GM23338 (cell line): ENCODE results near the gene ERICH3. TPM values are rescaled to one million over a fixed set of nuclear protein-coding genes. Genes with fewer than 3 reads are reported as not detected.

Experiments used
- CREB1 ChIP-seq: fragments of 250-450 bp; sonication (Bioruptor Pico); IDR thresholded peaks from 2 replicates; pipeline ENCODE4 v1.5.0; 2020; ENCODE audit warnings: low read depth, mild to moderate bottlenecking, moderate library complexity
- ETS1 ChIP-seq: IDR thresholded peaks from 2 replicates; pipeline ENCODE4 v1.6.1; 2016; ENCODE audit warnings: antibody characterized with exemption
- EZH2 ChIP-seq: fragments of 200-600 bp; sonication (generic); IDR thresholded peaks from one replicate; pipeline ENCODE4 v1.8.0; 2017; ENCODE audit warnings: antibody characterized with exemption, mild to moderate bottlenecking, low read depth; ENCODE audit not compliant: unreplicated experiment
- EZH2phosphoT487 ChIP-seq: fragments of 200-600 bp; sonication (generic); IDR thresholded peaks from one replicate; pipeline ENCODE4 v1.8.1; 2018; ENCODE audit warnings: antibody characterized with exemption; ENCODE audit not compliant: unreplicated experiment
- JUNB ChIP-seq: IDR thresholded peaks from one replicate; pipeline ENCODE4 v1.6.1; 2016; ENCODE audit warnings: antibody characterized with exemption; ENCODE audit not compliant: unreplicated experiment
- NANOG ChIP-seq: IDR thresholded peaks from 2 replicates; pipeline ENCODE4 v1.6.1; 2016; ENCODE audit warnings: antibody characterized with exemption, borderline replicate concordance
- STAT1 ChIP-seq: IDR thresholded peaks from one replicate; pipeline ENCODE4 v1.6.1; 2016; ENCODE audit warnings: antibody characterized with exemption; ENCODE audit not compliant: unreplicated experiment
- ZNF114 ChIP-seq: fragments of 250-450 bp; sonication (Bioruptor Pico); IDR thresholded peaks from 2 replicates; pipeline ENCODE4 v1.5.0; 2020; ENCODE audit warnings: mild to moderate bottlenecking, moderate library complexity
- ZNF331 ChIP-seq: fragments of 250-450 bp; sonication (Bioruptor Pico); IDR thresholded peaks from 2 replicates; pipeline ENCODE4 v1.5.0; 2020; ENCODE audit warnings: low read depth, mild to moderate bottlenecking, moderate library complexity
- polyA plus RNA-seq: library from polyadenylated mRNA; unstranded; fragments of >200 nt; fragmentation: Nextera tagmentation; extraction: Ambion mirVana; gene quantifications from 2 replicates; pipeline ENCODE4 v1.2.1, GENCODE V29; 2016
- total RNA-seq: library from RNA; depleted of rRNA; stranded (reverse); fragments of >200 nt; shearing (Covaris generic); gene quantifications from 2 replicates; pipeline ENCODE4 v1.2.3, GENCODE V29; 2014
- TF ChIP-seq, protein P1 (sequence below), 2 experiments: fragments of 200-600 bp in 1 of 2; sonication (generic) in 1 of 2; conservative IDR thresholded peaks; 2 replicates each; pipeline versions ENCODE4 v1.5.1 to v1.6.1; 2016 to 2017; ENCODE audit warnings: antibody characterized with exemption in 2 of 2, low read depth in 2 of 2, mild to moderate bottlenecking in 2 of 2, moderate library complexity in 1 of 2
- TF ChIP-seq, protein P2 (sequence below): IDR thresholded peaks from one replicate; pipeline ENCODE4 v1.6.1; 2018; ENCODE audit warnings: antibody characterized with exemption; ENCODE audit not compliant: unreplicated experiment

Gene ERICH3
- total and polyA plus RNA-seq, 2 experiments from 2014 or later = not detected

- TF ChIP-seq ETS1 (no peak), NANOG (no peak), EZH2 (no peak), JUNB (no peak), ZNF114 (no peak), CREB1 (CRISPR knock-in tag) (no peak), EZH2phosphoT487 (no peak), STAT1 (no peak), ZNF331 (no peak)
- TF ChIP-seq, protein P1, sequence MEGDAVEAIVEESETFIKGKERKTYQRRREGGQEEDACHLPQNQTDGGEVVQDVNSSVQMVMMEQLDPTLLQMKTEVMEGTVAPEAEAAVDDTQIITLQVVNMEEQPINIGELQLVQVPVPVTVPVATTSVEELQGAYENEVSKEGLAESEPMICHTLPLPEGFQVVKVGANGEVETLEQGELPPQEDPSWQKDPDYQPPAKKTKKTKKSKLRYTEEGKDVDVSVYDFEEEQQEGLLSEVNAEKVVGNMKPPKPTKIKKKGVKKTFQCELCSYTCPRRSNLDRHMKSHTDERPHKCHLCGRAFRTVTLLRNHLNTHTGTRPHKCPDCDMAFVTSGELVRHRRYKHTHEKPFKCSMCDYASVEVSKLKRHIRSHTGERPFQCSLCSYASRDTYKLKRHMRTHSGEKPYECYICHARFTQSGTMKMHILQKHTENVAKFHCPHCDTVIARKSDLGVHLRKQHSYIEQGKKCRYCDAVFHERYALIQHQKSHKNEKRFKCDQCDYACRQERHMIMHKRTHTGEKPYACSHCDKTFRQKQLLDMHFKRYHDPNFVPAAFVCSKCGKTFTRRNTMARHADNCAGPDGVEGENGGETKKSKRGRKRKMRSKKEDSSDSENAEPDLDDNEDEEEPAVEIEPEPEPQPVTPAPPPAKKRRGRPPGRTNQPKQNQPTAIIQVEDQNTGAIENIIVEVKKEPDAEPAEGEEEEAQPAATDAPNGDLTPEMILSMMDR (conservative IDR thresholded peaks at IDR 0.05; ENCODE audit: low read depth in 2 of 2) = no peak
- TF ChIP-seq, protein P2, sequence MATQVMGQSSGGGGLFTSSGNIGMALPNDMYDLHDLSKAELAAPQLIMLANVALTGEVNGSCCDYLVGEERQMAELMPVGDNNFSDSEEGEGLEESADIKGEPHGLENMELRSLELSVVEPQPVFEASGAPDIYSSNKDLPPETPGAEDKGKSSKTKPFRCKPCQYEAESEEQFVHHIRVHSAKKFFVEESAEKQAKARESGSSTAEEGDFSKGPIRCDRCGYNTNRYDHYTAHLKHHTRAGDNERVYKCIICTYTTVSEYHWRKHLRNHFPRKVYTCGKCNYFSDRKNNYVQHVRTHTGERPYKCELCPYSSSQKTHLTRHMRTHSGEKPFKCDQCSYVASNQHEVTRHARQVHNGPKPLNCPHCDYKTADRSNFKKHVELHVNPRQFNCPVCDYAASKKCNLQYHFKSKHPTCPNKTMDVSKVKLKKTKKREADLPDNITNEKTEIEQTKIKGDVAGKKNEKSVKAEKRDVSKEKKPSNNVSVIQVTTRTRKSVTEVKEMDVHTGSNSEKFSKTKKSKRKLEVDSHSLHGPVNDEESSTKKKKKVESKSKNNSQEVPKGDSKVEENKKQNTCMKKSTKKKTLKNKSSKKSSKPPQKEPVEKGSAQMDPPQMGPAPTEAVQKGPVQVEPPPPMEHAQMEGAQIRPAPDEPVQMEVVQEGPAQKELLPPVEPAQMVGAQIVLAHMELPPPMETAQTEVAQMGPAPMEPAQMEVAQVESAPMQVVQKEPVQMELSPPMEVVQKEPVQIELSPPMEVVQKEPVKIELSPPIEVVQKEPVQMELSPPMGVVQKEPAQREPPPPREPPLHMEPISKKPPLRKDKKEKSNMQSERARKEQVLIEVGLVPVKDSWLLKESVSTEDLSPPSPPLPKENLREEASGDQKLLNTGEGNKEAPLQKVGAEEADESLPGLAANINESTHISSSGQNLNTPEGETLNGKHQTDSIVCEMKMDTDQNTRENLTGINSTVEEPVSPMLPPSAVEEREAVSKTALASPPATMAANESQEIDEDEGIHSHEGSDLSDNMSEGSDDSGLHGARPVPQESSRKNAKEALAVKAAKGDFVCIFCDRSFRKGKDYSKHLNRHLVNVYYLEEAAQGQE = no peak
Measured at GRCh38 chr1:74593887-74594866, 79.4 kb downstream of the ERICH3 start (continued).
